Thyroid gland (tissue), 4 donors: Measurements from ENCODE around the gene PSENEN. TPM values are rescaled to one million over a fixed set of nuclear protein-coding genes. Genes with fewer than 3 reads are reported as not detected.

Source experiments
- DNase-seq, 2 donors: peaks; one replicate each; pipeline ENCODE4 v3.0.0-alpha.2; 2019
- H3K27ac ChIP-seq, 3 donors: fragments of 200-600 bp; sonication (generic); 1 replicate in 2 of 3; 2 replicates in 1 of 3; pipeline ENCODE4 v1.5.1; 2016 to 2019; ENCODE audit warnings: mild to moderate bottlenecking in 1 of 3, moderate library complexity in 1 of 3
- H3K27me3 ChIP-seq: fragments of 200-600 bp; sonication (generic); one replicate; pipeline ENCODE4 v1.5.1; 2019
- H3K36me3 ChIP-seq, 2 donors: fragments of 200-600 bp; sonication (generic); one replicate each; pipeline ENCODE4 v1.5.1; 2016 to 2019
- H3K4me1 ChIP-seq, 2 donors: fragments of 200-600 bp; sonication (generic); one replicate each; pipeline ENCODE4 v1.5.1; 2017 to 2019
- H3K4me3 ChIP-seq, 3 donors: fragments of 200-600 bp; sonication (generic); replicated peaks in 1 of 3; 1 replicate in 2 of 3; 2 replicates in 1 of 3; pipeline ENCODE4 v1.5.1; 2016; ENCODE audit warnings: mild to moderate bottlenecking in 1 of 3
- H3K9me3 ChIP-seq: fragments of 200-600 bp; sonication (generic); one replicate; pipeline ENCODE4 v1.5.1; 2017
- CTCF ChIP-seq, 6 experiments: fragments of 200-600 bp in 3 of 6; fragments of 450-650 bp in 3 of 6; sonication (generic) in 3 of 6; IDR thresholded peaks; one replicate each; pipeline ENCODE4 v1.5.1; 2016 to 2019; ENCODE audit warnings: antibody characterized with exemption in 6 of 6, mild to moderate bottlenecking in 2 of 6, inconsistent platforms in 1 of 6, moderate library complexity in 1 of 6
- POLR2A ChIP-seq, 2 donors: fragments of 450-650 bp; IDR thresholded peaks; one replicate each; pipeline ENCODE4 v1.6.1; 2017; ENCODE audit warnings: antibody characterized with exemption in 2 of 2, mild to moderate bottlenecking in 2 of 2, moderate library complexity in 1 of 2
- WGBS, 2 donors: methylation state at CpG; one replicate each; pipeline ENCODE4 v1.1.5; 2017; 5-methylcytosine and 5-hydroxymethylcytosine counted together
- intact Hi-C: fragments of 100-400 bp; cut with DNase I; formaldehyde crosslinking; loops from one replicate; pipeline ENCODE4 v1.15.1; 2023
- total RNA-seq, 4 donors: library from RNA; depleted of rRNA; stranded (reverse); fragments of >200 nt; gene quantifications; one replicate each; pipeline ENCODE4 v1.2.3, GENCODE V29; 2016

Gene PSENEN
- total RNA-seq, 4 donors from 2014 or later, result 34.0 to 73.8 (median 40.5) TPM

- peak within 1 kb of the TSS; percentile 38 to 89 (median 62) for H3K4me3 ChIP-seq
- peak; percentile 99 for DNase-seq
- H3K9me3 ChIP-seq, result no peaks in the 10 kb centered on the region
- H3K36me3 ChIP-seq, result peaks cover 9 to 17% of the 10 kb centered on the region in 2 donors
- intact Hi-C loops, result loop anchor here (10.0 kb wide), 1 partner anchor 177 kb away; the partner anchor contains the start of gene LRFN3
- WGBS, 2 donors, result 0 to 1% methylated on average over 19 to 41 of the region's 53 CpGs
- H3K4me1 ChIP-seq, result peaks cover 13 to 20% of the 10 kb centered on the region in 2 donors
- TF ChIP-seq POLR2A (IDR thresholded peaks at IDR 0.05) (peak; percentile 55 to 74), CTCF (IDR thresholded peaks at IDR 0.05) (no peak)
- no peaks in the 10 kb centered on the region for H3K27me3 ChIP-seq
- H3K27ac ChIP-seq, result peak within 1 kb of the TSS; percentile 82 to 96 (median 89)
Measured at GRCh38 chr19:35757749-35758608, 12.5 kb downstream of the PSENEN start, which contains the start of gene PROSER3. Gene PROSER3 (plus strand): TSS chr19:35758176. CDS start chr19:35758216, 40 bp downstream.

- no peaks in the 10 kb centered on the region for H3K9me3 ChIP-seq
- no peak overlapping the region for H3K27ac ChIP-seq
- peaks cover 0 to 8% of the 10 kb centered on the region in 2 donors for H3K36me3 ChIP-seq
- DNase-seq, result no peak
- intact Hi-C loops, result loop anchor here (10.0 kb wide), 1 partner anchor 175 kb away; the partner anchor contains the start of gene LRFN3
- WGBS, 2 donors, result 89 to 95% methylated on average over 2 of the region's 2 CpGs
- no peak for TF ChIP-seq POLR2A (IDR thresholded peaks at IDR 0.05)
- no peak for TF ChIP-seq CTCF (IDR thresholded peaks at IDR 0.05)
- H3K4me1 ChIP-seq, result peaks cover 13 to 20% of the 10 kb centered on the region in 2 donors
- no peaks in the 10 kb centered on the region for H3K27me3 ChIP-seq
- no peak overlapping the region for H3K4me3 ChIP-seq
Measured at GRCh38 chr19:35759697-35760096, 14.2 kb downstream of the PSENEN start.

- WGBS, 2 donors, result 92 to 97% methylated on average over 3 to 4 of the region's 4 CpGs
- no peaks in the 10 kb centered on the region for H3K27me3 ChIP-seq
- intact Hi-C loops, result no loop called here
- TF ChIP-seq CTCF (IDR thresholded peaks at IDR 0.05) (no peak), POLR2A (IDR thresholded peaks at IDR 0.05) (no peak)
- H3K27ac ChIP-seq, result no peak overlapping the region
- H3K9me3 ChIP-seq, result no peaks in the 10 kb centered on the region
- H3K4me3 ChIP-seq, result no peak overlapping the region
- no peak for DNase-seq
- H3K36me3 ChIP-seq, result peaks cover 0 to 12% of the 10 kb centered on the region in 2 donors
- H3K4me1 ChIP-seq, result peaks cover 13 to 20% of the 10 kb centered on the region in 2 donors
Measured at GRCh38 chr19:35760711-35761349, 15.4 kb downstream of the PSENEN start.

- Histone ChIP-seq H3K36me3 (peaks cover 0 to 12% of the 10 kb centered on the region in 2 donors), H3K4me1 (peaks cover 7 to 8% of the 10 kb centered on the region in 2 donors), H3K27ac (no peak overlapping the region), H3K27me3 (no peaks in the 10 kb centered on the region), H3K9me3 (no peaks in the 10 kb centered on the region), H3K4me3 (no peak overlapping the region)
- intact Hi-C loops, result no loop called here
- DNase-seq, result no peak
- WGBS, 2 donors, result 95 to 97% methylated on average over 17 of the region's 17 CpGs
- TF ChIP-seq CTCF (IDR thresholded peaks at IDR 0.05) (no peak), POLR2A (IDR thresholded peaks at IDR 0.05) (no peak)
Measured at GRCh38 chr19:35764432-35765315, 19.2 kb downstream of the PSENEN start.
